ENCODE results near the gene LIPA.
"Not testable (repeated sequence)": the region's sequence is repeated elsewhere in the genome, so short reads cannot be mapped to it uniquely, and the experiment has no call there.

Gene LIPA

GRCh38 chr10:89251409-89252224 is at the start of gene LIPA:
Gene LIPA (minus strand): TSS chr10:89251775. CDS start chr10:89247648, 4,127 bp downstream.
- peak; percentile 92 for DNase-seq (ENCODE audit: low read depth, low spot score)

GRCh38 chr10:89301232-89301631 is 49.7 kb upstream of the LIPA start:
- no peak for DNase-seq (ENCODE audit: low read depth, low spot score)

GRCh38 chr10:89299031-89299430 is 47.5 kb upstream of the LIPA start:
- no peak for DNase-seq (ENCODE audit: low read depth, low spot score)

- DNase-seq (ENCODE audit: low read depth, low spot score), result no peak
These were observed 46.2 kb upstream of the LIPA start for GRCh38 chr10:89297791-89298190.

- DNase-seq (ENCODE audit: low read depth, low spot score), result no peak
These were observed 45.8 kb upstream of the LIPA start for GRCh38 chr10:89297356-89297755.

DNA sequence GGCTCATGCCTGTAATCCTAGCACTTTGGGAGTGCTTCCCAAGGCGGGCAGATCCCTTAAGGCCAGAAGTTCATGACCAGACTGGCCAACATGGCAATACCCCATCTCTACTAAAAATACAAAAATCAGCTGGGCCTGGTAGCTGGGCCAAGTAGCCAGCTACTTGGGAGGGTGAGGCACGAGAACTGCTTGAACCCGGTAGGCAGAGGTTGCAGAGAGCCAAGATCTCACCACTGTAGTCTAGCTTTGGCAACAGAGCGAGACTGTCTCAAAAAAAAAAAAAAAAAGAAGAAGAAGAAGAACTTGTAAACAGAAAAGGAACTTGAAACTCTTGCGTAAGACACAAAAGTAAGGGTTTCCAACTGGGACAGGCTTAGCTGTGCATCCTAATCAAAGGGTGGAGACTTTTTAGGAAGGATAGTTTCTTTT is 44.7 kb upstream of the LIPA start:
- DNase-seq (ENCODE audit: low read depth, low spot score), result no peak

DNA sequence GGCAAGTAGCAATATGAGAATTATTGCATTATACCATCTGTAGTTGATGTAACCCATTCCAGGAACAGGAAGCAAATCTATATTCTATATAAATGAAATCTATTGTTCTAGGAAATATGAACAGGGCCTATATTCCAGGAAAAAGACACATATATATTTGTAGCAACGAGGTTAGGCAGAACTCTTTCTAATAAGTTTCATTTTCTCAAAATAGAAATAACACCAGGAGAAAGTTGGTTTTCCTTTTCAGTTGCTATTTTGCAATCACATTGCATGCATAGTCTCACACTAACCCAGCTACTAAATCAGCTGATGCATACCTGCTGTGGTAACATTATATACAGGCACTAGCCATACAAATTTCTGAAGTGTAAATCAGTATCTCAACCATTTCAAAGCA is 44.0 kb upstream of the LIPA start:
- no peak for DNase-seq (ENCODE audit: low read depth, low spot score)

DNA sequence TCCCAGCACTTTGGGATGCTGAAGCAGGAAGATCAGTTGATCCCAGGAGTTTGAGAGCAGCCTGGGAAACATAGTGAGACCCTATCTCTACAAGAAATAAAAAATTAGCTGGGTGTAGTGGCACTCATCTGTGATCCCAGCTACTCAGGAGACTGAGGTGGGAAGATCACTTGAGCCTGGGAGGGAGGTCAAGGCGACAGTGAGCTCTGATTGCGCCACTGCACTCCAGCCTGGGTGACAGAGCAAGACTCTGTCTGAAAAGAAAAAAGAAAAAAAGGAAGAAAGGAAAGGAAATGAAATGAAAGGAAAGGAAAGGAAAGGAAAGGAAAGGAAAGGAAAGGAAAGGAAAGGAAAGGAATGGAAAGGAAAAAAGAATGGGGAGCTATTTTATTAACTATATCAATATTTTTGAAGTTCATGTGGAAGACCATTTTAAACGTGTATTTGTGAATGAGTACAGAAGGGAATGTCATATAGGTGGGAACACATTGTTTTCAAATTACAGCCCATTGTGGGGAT is 43.2 kb upstream of the LIPA start:
- no peak for DNase-seq (ENCODE audit: low read depth, low spot score)

GRCh38 chr10:89285303-89285702 is 33.7 kb upstream of the LIPA start:
- not testable (repeated sequence) for DNase-seq (ENCODE audit: low read depth, low spot score)

- DNase-seq (ENCODE audit: low read depth, low spot score), result not testable (repeated sequence)
These were observed 33.1 kb upstream of the LIPA start for GRCh38 chr10:89284711-89285110.

GRCh38 chr10:89283936-89284475 is 32.4 kb upstream of the LIPA start:
- no peak for DNase-seq (ENCODE audit: low read depth, low spot score)

DNA sequence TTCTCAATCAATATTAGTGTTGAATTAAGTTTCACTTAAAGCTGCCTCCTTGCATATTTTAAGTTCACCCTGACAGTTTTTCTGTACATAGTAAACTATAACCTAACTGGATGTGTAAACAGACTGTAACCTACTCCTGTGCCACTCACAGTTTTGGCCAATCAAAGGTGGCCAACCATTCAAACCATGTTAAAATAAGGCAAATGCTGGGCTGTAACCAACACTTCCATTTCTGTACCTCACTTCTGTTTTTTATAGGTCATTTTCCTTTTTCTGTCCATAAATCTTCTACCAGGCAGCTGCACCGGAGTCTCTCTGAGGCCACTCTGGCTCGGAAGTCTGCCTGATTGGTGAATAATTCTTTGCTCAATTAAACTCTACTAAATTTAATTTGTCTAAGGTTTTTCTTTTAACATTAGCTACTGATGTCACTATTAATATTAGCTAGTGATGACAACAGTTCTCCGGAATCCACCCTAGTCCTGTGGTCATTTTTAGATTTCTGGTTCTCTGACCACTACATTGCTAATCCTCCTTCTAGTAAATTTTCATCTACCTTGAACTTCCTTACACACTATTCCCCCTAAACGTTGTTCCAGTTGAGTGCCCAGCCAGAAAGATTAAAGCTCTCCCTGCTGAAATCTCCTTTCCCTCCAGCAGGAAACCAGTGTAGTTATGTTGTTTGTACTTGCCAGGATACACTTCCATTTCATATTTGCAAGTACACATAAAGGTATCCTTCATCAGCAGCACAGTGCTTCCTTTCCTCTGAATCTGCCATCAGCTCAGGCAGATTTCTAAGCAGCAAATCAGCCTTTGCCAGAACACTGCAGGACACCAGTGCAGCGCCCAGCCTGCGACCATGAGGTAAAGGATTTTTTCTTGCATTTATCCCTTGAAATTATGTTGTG is 31.7 kb upstream of the LIPA start:
- no peak for DNase-seq (ENCODE audit: low read depth, low spot score)

- DNase-seq (ENCODE audit: low read depth, low spot score), result no peak
These were observed 30.2 kb upstream of the LIPA start for GRCh38 chr10:89281606-89282395.

GRCh38 chr10:89280508-89280907 is 28.9 kb upstream of the LIPA start:
- no peak for DNase-seq (ENCODE audit: low read depth, low spot score)

DNA sequence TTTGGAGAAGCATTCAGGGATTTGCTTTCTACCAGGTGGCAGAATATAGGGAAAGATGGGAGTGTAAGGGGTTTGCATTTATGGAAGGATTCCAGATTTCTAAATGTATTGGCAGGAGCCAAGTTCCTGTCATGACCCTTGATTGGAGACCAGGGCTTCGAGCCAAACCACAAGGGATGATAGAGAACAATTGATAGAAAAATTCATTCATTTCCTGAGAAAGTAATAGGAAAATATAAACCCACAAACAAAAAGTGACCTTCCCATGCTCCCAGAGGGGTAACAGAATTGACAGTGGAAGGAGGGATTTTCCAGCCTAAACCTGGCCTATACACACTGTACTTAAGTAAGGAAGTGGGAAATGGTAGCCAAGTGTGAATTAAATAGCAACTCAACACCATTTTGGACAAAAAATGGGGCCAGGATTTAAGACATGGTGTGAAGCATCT is 27.9 kb upstream of the LIPA start:
- no peak for DNase-seq (ENCODE audit: low read depth, low spot score)

DNA sequence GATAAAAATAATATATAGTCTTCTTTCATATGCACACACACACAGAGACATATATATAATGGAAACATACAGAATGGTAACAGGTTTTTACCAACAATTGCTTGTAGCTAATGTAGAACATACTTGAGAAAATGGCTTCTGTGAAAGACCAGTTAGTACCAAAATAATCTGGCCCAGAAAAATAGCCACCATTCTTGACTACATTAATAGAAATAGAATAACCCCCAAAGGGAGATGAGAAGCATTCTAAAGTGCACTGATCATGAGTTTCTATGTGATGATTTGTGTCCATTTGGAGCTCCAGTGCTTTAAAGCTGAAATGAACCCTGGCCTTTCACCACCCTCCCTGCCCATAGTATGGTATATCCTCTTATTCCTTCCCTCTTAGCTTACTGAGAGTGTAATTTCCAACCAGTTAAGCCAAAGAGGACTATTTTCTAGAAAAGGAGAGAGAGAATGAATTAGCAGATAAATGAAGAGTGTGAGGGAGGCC is 27.4 kb upstream of the LIPA start:
- no peak for DNase-seq (ENCODE audit: low read depth, low spot score)

GRCh38 chr10:89278034-89278535 is 26.5 kb upstream of the LIPA start:
- no peak for DNase-seq (ENCODE audit: low read depth, low spot score)

DNA sequence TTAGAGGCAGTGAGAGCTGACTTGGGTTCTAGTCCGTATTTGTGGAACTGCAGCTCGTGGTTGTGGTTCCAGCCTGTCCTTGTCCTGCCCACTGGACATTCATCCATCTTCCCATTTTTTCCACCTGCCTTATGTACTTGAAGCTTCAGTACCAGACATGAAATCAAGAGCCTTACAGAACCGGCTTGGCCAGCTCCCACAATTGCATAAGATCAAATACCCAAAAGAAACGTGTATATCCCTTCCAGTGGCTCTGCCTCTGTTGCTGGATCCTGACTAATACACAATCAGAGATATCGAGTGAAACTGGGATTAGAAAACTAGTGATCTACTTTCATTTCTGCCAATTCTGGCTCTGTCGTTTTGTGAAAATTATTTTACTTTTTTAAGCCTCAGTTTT is 23.8 kb upstream of the LIPA start:
- no peak for DNase-seq (ENCODE audit: low read depth, low spot score)

DNA sequence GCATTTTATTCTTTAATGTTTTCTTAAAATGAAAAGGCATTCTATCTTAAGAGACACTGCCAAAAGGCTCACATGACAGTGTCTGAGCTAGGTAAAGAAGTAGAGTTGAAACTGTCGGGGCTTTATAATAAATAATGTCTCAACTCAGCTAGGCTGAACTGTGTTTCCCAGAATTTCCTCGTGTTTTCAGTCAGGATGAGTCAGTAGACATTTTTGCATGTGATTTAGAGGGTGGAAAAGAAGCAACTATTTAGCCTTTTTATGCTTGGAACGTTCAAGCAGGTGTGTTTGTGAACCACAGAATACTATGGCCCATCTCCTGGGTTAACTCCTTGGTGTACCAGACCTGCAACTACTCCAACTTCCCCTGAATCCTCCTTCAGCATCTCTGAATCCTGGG is 23.4 kb upstream of the LIPA start:
- DNase-seq (ENCODE audit: low read depth, low spot score), result no peak

- DNase-seq (ENCODE audit: low read depth, low spot score), result no peak
These were observed 22.1 kb upstream of the LIPA start for GRCh38 chr10:89273680-89274079.

DNA sequence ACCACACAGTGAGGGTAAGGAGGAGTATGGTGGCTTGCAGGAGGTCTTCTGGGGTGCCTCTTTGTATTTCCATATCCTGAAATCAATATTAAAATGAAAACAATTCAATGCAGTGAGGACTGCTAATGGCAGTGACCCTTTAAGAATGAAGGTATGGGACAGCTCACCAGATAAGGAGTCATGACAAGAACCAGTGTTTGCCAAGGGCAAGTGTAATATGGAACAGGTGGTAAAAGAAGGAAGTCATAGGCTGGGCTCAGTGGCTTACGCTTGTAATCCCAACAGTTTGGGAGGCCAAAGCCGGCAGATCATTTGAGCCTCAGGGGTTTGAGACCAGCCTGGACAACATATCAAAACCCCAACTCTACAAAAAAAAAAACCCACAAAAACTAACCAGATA is 20.0 kb upstream of the LIPA start:
- no peak for DNase-seq (ENCODE audit: low read depth, low spot score)
